Thymus (tissue), 11 donors: Measurements from ENCODE around the gene BAHD1. TPM values are rescaled to one million over a fixed set of nuclear protein-coding genes. Genes with fewer than 3 reads are reported as not detected.
"Not testable (repeated sequence)": the region's sequence is repeated elsewhere in the genome, so short reads cannot be mapped to it uniquely, and the experiment has no call there.

Source experiments
- DNase-seq, 9 donors: peaks; one replicate each; pipeline ENCODE4 v3.0.0-alpha.2; 2013; ENCODE audit warnings: low spot score in 9 of 9, low read depth in 6 of 9, missing footprints in 1 of 9
- H3K27ac ChIP-seq, 2 donors: one replicate each; pipeline ENCODE4 v1.5.1; 2013; ENCODE audit warnings: control low read depth in 1 of 2, low read depth in 1 of 2, low read length in 1 of 2, mild to moderate bottlenecking in 1 of 2, moderate library complexity in 1 of 2
- H3K27me3 ChIP-seq, 2 donors: one replicate each; pipeline ENCODE4 v1.5.1; 2013; ENCODE audit warnings: low read length in 1 of 2; ENCODE audit not compliant: control insufficient read depth in 2 of 2, insufficient read depth in 1 of 2
- H3K36me3 ChIP-seq, 2 donors: one replicate each; pipeline ENCODE4 v1.5.1; 2013; ENCODE audit warnings: low read length in 1 of 2, mild to moderate bottlenecking in 1 of 2, moderate library complexity in 1 of 2; ENCODE audit not compliant: control insufficient read depth in 2 of 2, insufficient read depth in 2 of 2
- H3K4me1 ChIP-seq, 2 donors: one replicate each; pipeline ENCODE4 v1.5.1; 2013; ENCODE audit warnings: low read length in 2 of 2; ENCODE audit not compliant: control insufficient read depth in 2 of 2, insufficient read depth in 2 of 2
- H3K4me3 ChIP-seq, 2 donors: one replicate each; pipeline ENCODE4 v1.5.1; 2013; ENCODE audit warnings: low read length in 2 of 2, control low read depth in 1 of 2, mild to moderate bottlenecking in 1 of 2
- H3K9me3 ChIP-seq, 2 donors: one replicate each; pipeline ENCODE4 v1.5.1; 2013; ENCODE audit warnings: low read length in 1 of 2, mild to moderate bottlenecking in 1 of 2; ENCODE audit not compliant: control insufficient read depth in 2 of 2, insufficient read depth in 1 of 2
- WGBS: extraction: QIAGEN DNeasy Blood & Tissue Kit; methylation state at CpG from one replicate; pipeline ENCODE4 v1.1.7; 2013; 5-methylcytosine and 5-hydroxymethylcytosine counted together
- polyA plus RNA-seq: library from polyadenylated mRNA; stranded (reverse); fragments of 200-250 nt; gene quantifications from one replicate; pipeline ENCODE4 v1.2.3, GENCODE V29; 2013
- total RNA-seq: library from RNA; stranded (reverse); fragments of 120-200 nt; gene quantifications from one replicate; pipeline ENCODE4 v1.2.4, GENCODE V29; 2013
- donor health status: healthy.

Gene BAHD1
- total and polyA plus RNA-seq, 2 donors: 9.4 to 19.1 TPM

GRCh38 chr15:40448354-40448753 lies 7.6 kb downstream of the BAHD1 start:
- Histone ChIP-seq H3K36me3 (peaks cover 0 to 4% of the 10 kb centered on the region in 2 donors), H3K4me1 (peaks cover 8 to 22% of the 10 kb centered on the region in 2 donors), H3K27ac (no peak overlapping the region), H3K27me3 (peaks cover 0 to 5% of the 10 kb centered on the region in 2 donors), H3K9me3 (no peaks in the 10 kb centered on the region), H3K4me3 (no peak overlapping the region)
- no peak for DNase-seq
- WGBS: 95% methylated on average over 4 of the region's 4 CpGs

- peaks cover 17 to 31% of the 10 kb centered on the region in 2 donors for H3K4me1 ChIP-seq
Measured at GRCh38 chr15:40449275-40449674, 8.5 kb downstream of the BAHD1 start.

GRCh38 chr15:40450047-40450446 lies 9.3 kb downstream of the BAHD1 start:
- Histone ChIP-seq H3K36me3 (peaks cover 0 to 4% of the 10 kb centered on the region in 2 donors), H3K27ac (no peak overlapping the region), H3K4me3 (no peak overlapping the region), H3K9me3 (no peaks in the 10 kb centered on the region), H3K27me3 (no peaks in the 10 kb centered on the region), H3K4me1 (peaks cover 25 to 38% of the 10 kb centered on the region in 2 donors)
- WGBS: 99% methylated on average over 2 of the region's 2 CpGs
- DNase-seq: no peak

More at GRCh38 chr15:40449275-40449674, 8.5 kb downstream of the BAHD1 start:
- Histone ChIP-seq H3K4me3 (no peak overlapping the region), H3K27me3 (no peaks in the 10 kb centered on the region), H3K9me3 (no peaks in the 10 kb centered on the region), H3K27ac (no peak overlapping the region), H3K36me3 (peaks cover 0 to 4% of the 10 kb centered on the region in 2 donors)
- no peak for DNase-seq

GRCh38 chr15:40451527-40452158 lies 10.9 kb downstream of the BAHD1 start:
- no peaks in the 10 kb centered on the region for H3K27me3 ChIP-seq
- 95% methylated on average over 3 of the region's 3 CpGs for WGBS
- no peak overlapping the region for H3K4me3 ChIP-seq
- H3K27ac ChIP-seq: no peak overlapping the region
- no peak for DNase-seq
- peaks cover 25 to 47% of the 10 kb centered on the region in 2 donors for H3K4me1 ChIP-seq
- H3K9me3 ChIP-seq: no peaks in the 10 kb centered on the region
- peaks cover 0 to 4% of the 10 kb centered on the region in 2 donors for H3K36me3 ChIP-seq

GRCh38 chr15:40452296-40453090 lies 11.7 kb downstream of the BAHD1 start:
- no peak overlapping the region for H3K4me3 ChIP-seq
- H3K9me3 ChIP-seq: no peaks in the 10 kb centered on the region
- H3K27ac ChIP-seq: no peak overlapping the region
- H3K4me1 ChIP-seq: peaks cover 25 to 49% of the 10 kb centered on the region in 2 donors
- peaks cover 0 to 4% of the 10 kb centered on the region in 2 donors for H3K36me3 ChIP-seq
- 79% methylated on average over 11 of the region's 11 CpGs for WGBS
- no peaks in the 10 kb centered on the region for H3K27me3 ChIP-seq
- no peak for DNase-seq

GRCh38 chr15:40453941-40454340 lies 13.2 kb downstream of the BAHD1 start:
- not testable (repeated sequence) for H3K4me3 ChIP-seq, H3K27me3 ChIP-seq, H3K27ac ChIP-seq, H3K9me3 ChIP-seq
- WGBS: 12% methylated on average over 3 of the region's 3 CpGs
- DNase-seq: peak in 2 of 9 donors; percentile 46 to 66
- H3K36me3 ChIP-seq: peaks cover 6 to 12% of the 10 kb centered on the region in 2 donors
- peaks cover 25 to 49% of the 10 kb centered on the region in 2 donors for H3K4me1 ChIP-seq

GRCh38 chr15:40454904-40455391 lies 14.2 kb downstream of the BAHD1 start:
- Histone ChIP-seq H3K9me3 (no peaks in the 10 kb centered on the region), H3K4me1 (peaks cover 25 to 49% of the 10 kb centered on the region in 2 donors), H3K4me3 (no peak overlapping the region), H3K27ac (peak overlapping the region in 1 of 2 donors; percentile 15), H3K36me3 (peaks cover 15 to 22% of the 10 kb centered on the region in 2 donors), H3K27me3 (no peaks in the 10 kb centered on the region)
- 78% methylated on average over 9 of the region's 9 CpGs for WGBS
- DNase-seq: peak in 1 of 9 donors; percentile 43

- Histone ChIP-seq H3K27me3 (no peaks in the 10 kb centered on the region), H3K4me3 (no peak overlapping the region), H3K36me3 (peaks cover 20 to 21% of the 10 kb centered on the region in 2 donors), H3K9me3 (no peaks in the 10 kb centered on the region), H3K27ac (no peak overlapping the region), H3K4me1 (peaks cover 25 to 49% of the 10 kb centered on the region in 2 donors)
- WGBS: 90% methylated on average over 7 of the region's 7 CpGs
- no peak for DNase-seq
Measured at GRCh38 chr15:40456299-40456712, 15.6 kb downstream of the BAHD1 start.

- WGBS: 92% methylated on average over 4 of the region's 4 CpGs
- Histone ChIP-seq H3K4me3 (no peak overlapping the region), H3K4me1 (peaks cover 25 to 45% of the 10 kb centered on the region in 2 donors)
Measured at GRCh38 chr15:40456738-40457137, 16.0 kb downstream of the BAHD1 start.

More at GRCh38 chr15:40456738-40457137, 16.0 kb downstream of the BAHD1 start:
- peaks cover 20 to 24% of the 10 kb centered on the region in 2 donors for H3K36me3 ChIP-seq
- no peak for DNase-seq
- no peaks in the 10 kb centered on the region for H3K27me3 ChIP-seq
- no peaks in the 10 kb centered on the region for H3K9me3 ChIP-seq
- no peak overlapping the region for H3K27ac ChIP-seq
